ENCODE data around the gene CAMTA1. TPM values are rescaled to one million over a fixed set of nuclear protein-coding genes. Genes with fewer than 3 reads are reported as not detected.

The CAMTA1 gene
- total RNA-seq, 1 experiment from 2014 or later, result 50.3 TPM

DNA sequence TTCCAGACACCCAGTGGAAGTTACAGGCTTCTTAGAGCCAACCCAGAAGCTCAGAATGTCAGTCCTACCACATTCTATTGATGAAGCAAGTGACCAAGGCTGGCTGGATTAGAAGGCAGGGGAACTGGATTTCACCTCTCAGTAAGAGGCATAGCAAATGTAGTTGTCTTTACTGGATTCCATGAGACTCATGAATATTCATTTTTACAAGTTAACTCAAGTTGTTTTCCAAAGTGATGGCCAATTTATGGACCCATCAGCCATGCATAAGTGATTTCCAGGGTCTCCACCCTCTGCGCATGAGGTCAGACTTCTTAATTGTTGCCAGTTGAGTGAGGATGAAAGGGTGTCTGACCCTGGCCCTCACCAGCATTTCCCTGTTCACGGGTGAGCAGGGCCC is 559.0 kb downstream of the CAMTA1 start:
- H3K9me3 Mint-ChIP-seq (ENCODE audit: low read depth, unreplicated experiment), result no peaks in the 10 kb centered on the region
- H3K4me3 Mint-ChIP-seq (ENCODE audit: low read depth, unreplicated experiment), result no peak overlapping the region
- H3K27me3 Mint-ChIP-seq (ENCODE audit: unreplicated experiment), result peaks cover 36% of the 10 kb centered on the region
- CTCF ChIA-PET, result no interaction called here
- no TSS peak for BruUV-seq (replicated peaks)
- DNase-seq, result no peak
- no peak overlapping the region for H3K27ac Mint-ChIP-seq (ENCODE audit: unreplicated experiment)
- no peaks in the 10 kb centered on the region for H3K36me3 Mint-ChIP-seq (ENCODE audit: insufficient read depth, unreplicated experiment)
- TF ChIP-seq, protein P1, sequence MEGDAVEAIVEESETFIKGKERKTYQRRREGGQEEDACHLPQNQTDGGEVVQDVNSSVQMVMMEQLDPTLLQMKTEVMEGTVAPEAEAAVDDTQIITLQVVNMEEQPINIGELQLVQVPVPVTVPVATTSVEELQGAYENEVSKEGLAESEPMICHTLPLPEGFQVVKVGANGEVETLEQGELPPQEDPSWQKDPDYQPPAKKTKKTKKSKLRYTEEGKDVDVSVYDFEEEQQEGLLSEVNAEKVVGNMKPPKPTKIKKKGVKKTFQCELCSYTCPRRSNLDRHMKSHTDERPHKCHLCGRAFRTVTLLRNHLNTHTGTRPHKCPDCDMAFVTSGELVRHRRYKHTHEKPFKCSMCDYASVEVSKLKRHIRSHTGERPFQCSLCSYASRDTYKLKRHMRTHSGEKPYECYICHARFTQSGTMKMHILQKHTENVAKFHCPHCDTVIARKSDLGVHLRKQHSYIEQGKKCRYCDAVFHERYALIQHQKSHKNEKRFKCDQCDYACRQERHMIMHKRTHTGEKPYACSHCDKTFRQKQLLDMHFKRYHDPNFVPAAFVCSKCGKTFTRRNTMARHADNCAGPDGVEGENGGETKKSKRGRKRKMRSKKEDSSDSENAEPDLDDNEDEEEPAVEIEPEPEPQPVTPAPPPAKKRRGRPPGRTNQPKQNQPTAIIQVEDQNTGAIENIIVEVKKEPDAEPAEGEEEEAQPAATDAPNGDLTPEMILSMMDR (IDR thresholded peaks at IDR 0.05; ENCODE audit: unreplicated experiment), result no peak
- H3K4me1 Mint-ChIP-seq (ENCODE audit: low read depth, unreplicated experiment), result no peaks in the 10 kb centered on the region
- intact Hi-C loops (cut with micrococcal nuclease; ENCODE audit: unreplicated experiment), result no loop called here

DNA sequence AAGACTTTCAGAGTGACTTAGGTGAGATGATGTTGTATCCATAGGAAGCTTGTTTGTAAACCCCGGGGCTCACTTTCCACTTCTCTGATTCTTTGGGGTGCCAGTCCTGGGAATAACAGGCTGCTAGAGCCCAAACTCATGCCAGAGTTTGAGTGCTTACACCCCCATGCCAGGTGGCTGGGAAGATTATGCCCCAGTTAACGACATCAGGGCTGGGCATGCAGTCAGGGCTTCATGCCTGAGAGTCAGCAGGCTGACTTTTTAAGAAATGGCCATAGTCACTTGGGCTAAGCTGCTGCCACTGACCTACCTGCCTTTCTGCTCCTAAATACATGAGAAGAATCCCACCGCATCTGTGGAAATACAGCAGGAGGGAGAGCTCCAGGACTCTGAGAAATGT is 560.3 kb downstream of the CAMTA1 start:
- Mint-ChIP-seq H3K4me3 (ENCODE audit: low read depth, unreplicated experiment) (no peak overlapping the region), H3K9me3 (ENCODE audit: low read depth, unreplicated experiment) (no peaks in the 10 kb centered on the region), H3K27ac (ENCODE audit: unreplicated experiment) (no peak overlapping the region), H3K36me3 (ENCODE audit: insufficient read depth, unreplicated experiment) (no peaks in the 10 kb centered on the region), H3K27me3 (ENCODE audit: unreplicated experiment) (peaks cover 42% of the 10 kb centered on the region), H3K4me1 (ENCODE audit: low read depth, unreplicated experiment) (no peaks in the 10 kb centered on the region)
- CTCF ChIA-PET, result no interaction called here
- intact Hi-C loops (cut with micrococcal nuclease; ENCODE audit: unreplicated experiment), result no loop called here
- no TSS peak for BruUV-seq (replicated peaks)
- no peak for DNase-seq
- TF ChIP-seq, protein P1 (IDR thresholded peaks at IDR 0.05; ENCODE audit: unreplicated experiment), result no peak

- BruUV-seq (replicated peaks), result no TSS peak
- peaks cover 36% of the 10 kb centered on the region for H3K27me3 Mint-ChIP-seq (ENCODE audit: unreplicated experiment)
- H3K36me3 Mint-ChIP-seq (ENCODE audit: insufficient read depth, unreplicated experiment), result no peaks in the 10 kb centered on the region
- DNase-seq, result no peak
- intact Hi-C loops (cut with micrococcal nuclease; ENCODE audit: unreplicated experiment), result no loop called here
- H3K4me3 Mint-ChIP-seq (ENCODE audit: low read depth, unreplicated experiment), result no peak overlapping the region
- TF ChIP-seq, protein P1 (IDR thresholded peaks at IDR 0.05; ENCODE audit: unreplicated experiment), result no peak
- H3K9me3 Mint-ChIP-seq (ENCODE audit: low read depth, unreplicated experiment), result no peaks in the 10 kb centered on the region
- H3K27ac Mint-ChIP-seq (ENCODE audit: unreplicated experiment), result no peak overlapping the region
- H3K4me1 Mint-ChIP-seq (ENCODE audit: low read depth, unreplicated experiment), result no peaks in the 10 kb centered on the region
- CTCF ChIA-PET, result no interaction called here
Observed at GRCh38 chr1:7346070-7346596, 560.9 kb downstream of the CAMTA1 start.

DNA sequence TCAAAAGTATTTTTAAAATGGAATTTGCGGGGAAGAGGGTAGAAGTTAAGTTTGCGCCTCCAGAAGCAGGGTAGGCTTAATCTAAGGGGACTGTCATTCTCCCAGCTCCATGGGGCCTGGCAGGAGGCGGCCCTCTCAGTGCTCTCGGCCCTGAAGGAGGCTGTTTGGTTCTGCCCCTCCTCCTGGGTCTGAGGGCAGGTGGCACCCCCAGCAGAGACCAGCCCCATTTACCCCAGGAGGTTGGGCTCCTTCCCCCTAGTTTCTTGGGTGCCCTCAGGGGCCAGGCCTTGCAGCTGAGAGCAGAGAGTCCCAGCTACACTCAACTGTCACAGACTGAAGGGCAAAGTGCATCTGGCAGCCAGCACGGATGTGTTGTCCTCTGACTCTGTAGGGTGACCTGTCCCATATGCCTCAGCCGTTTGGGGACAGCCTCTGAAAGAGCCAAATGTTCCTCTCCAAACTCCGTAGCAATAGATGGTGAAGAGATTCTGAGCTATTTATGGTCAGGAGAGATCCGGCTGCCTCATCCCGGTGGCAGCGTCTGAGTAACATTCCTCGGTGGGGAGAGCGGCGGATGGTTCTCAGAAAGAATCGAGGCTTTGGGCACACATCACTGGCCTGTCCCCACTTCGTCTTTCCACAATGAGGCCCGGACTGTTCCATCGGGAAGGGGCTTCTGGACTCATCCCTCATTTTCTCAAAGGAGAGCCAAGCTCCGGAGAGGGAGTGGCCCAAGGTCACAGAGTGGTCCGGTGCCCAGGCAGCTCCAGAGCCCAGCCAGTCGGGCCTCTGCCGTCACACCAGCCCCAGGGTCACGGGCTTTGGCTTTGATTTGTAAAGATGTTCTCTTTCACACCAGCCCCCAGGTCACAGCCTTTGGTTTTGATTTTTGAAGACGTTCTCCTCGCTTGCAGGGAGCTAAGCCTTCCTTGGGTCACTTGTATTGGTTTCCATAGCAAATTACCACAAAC is 561.6 kb downstream of the CAMTA1 start:
- DNase-seq, result no peak
- CTCF ChIA-PET, result no interaction called here
- Mint-ChIP-seq H3K4me1 (ENCODE audit: low read depth, unreplicated experiment) (no peaks in the 10 kb centered on the region), H3K36me3 (ENCODE audit: insufficient read depth, unreplicated experiment) (no peaks in the 10 kb centered on the region), H3K9me3 (ENCODE audit: low read depth, unreplicated experiment) (no peaks in the 10 kb centered on the region), H3K4me3 (ENCODE audit: low read depth, unreplicated experiment) (no peak overlapping the region), H3K27me3 (ENCODE audit: unreplicated experiment) (peaks cover 36% of the 10 kb centered on the region), H3K27ac (ENCODE audit: unreplicated experiment) (no peak overlapping the region)
- intact Hi-C loops (cut with micrococcal nuclease; ENCODE audit: unreplicated experiment), result no loop called here
- BruUV-seq (replicated peaks), result no TSS peak
- TF ChIP-seq, protein P1 (IDR thresholded peaks at IDR 0.05; ENCODE audit: unreplicated experiment), result no peak
